ENCODE measurements around the gene SGMS2.

The SGMS2 gene

GRCh38 chr4:107824350-107825071 lies at the start of gene SGMS2:
Gene SGMS2, plus strand, starts transcription at chr4:107824932. Its CDS starts 70,622 bp downstream, at chr4:107895554.
- no peak for DNase-seq (ENCODE audit: low read depth)
- no peak within 1 kb of the TSS for H3K4me3 ChIP-seq (ENCODE audit: low read depth, low read length)
- no peak for TF ChIP-seq CTCF (IDR thresholded peaks at IDR 0.05; ENCODE audit: insufficient read depth, low read depth, low read length, missing control alignments)

GRCh38 chr4:107777890-107778289 lies 46.8 kb upstream of the SGMS2 start:
- no peak overlapping the region for H3K4me3 ChIP-seq (ENCODE audit: low read depth, low read length)
- no peak for TF ChIP-seq CTCF (IDR thresholded peaks at IDR 0.05; ENCODE audit: insufficient read depth, low read depth, low read length, missing control alignments)
- DNase-seq (ENCODE audit: low read depth): no peak

GRCh38 chr4:107778784-107779530 lies 45.8 kb upstream of the SGMS2 start:
- DNase-seq (ENCODE audit: low read depth): no peak
- H3K4me3 ChIP-seq (ENCODE audit: low read depth, low read length): no peak overlapping the region
- no peak for TF ChIP-seq CTCF (IDR thresholded peaks at IDR 0.05; ENCODE audit: insufficient read depth, low read depth, low read length, missing control alignments)

- H3K4me3 ChIP-seq (ENCODE audit: low read depth, low read length): no peak overlapping the region
These were observed 44.1 kb upstream of the SGMS2 start for GRCh38 chr4:107780665-107781064.

GRCh38 chr4:107791902-107792301 lies 32.8 kb upstream of the SGMS2 start:
- DNase-seq (ENCODE audit: low read depth): no peak
- no peak for TF ChIP-seq CTCF (IDR thresholded peaks at IDR 0.05; ENCODE audit: insufficient read depth, low read depth, low read length, missing control alignments)
- no peak overlapping the region for H3K4me3 ChIP-seq (ENCODE audit: low read depth, low read length)

More at GRCh38 chr4:107780665-107781064, 44.1 kb upstream of the SGMS2 start:
- peak; percentile 18 for DNase-seq (ENCODE audit: low read depth)
- no peak for TF ChIP-seq CTCF (IDR thresholded peaks at IDR 0.05; ENCODE audit: insufficient read depth, low read depth, low read length, missing control alignments)

- no peak overlapping the region for H3K4me3 ChIP-seq (ENCODE audit: low read depth, low read length)
- no peak for TF ChIP-seq CTCF (IDR thresholded peaks at IDR 0.05; ENCODE audit: insufficient read depth, low read depth, low read length, missing control alignments)
- no peak for DNase-seq (ENCODE audit: low read depth)
These were observed 32.0 kb upstream of the SGMS2 start for GRCh38 chr4:107792711-107793110.

Measured in GM12865 (cell line).